ENCODE results near the gene CEP162. TPM values are rescaled to one million over a fixed set of nuclear protein-coding genes. Genes with fewer than 3 reads are reported as not detected.

The CEP162 gene
- total RNA-seq, 2 experiments from 2014 or later = 4.9 to 5.4 TPM

GRCh38 chr6:84182001-84182400, 45.4 kb downstream of the CEP162 start:
- ChIA-PET CTCF (no interaction called here), POLR2A (no interaction called here)
- no peak for ATAC-seq
- Mint-ChIP-seq H3K4me3 (no peak overlapping the region), H3K27ac (no peak overlapping the region), H3K9me3 (no peaks in the 10 kb centered on the region), H3K27me3 (no peaks in the 10 kb centered on the region), H3K36me3 (ENCODE audit: low read depth) (peaks cover 20% of the 10 kb centered on the region), H3K4me1 (ENCODE audit: low read depth) (no peaks in the 10 kb centered on the region)
- intact Hi-C loops (cut with micrococcal nuclease) = no loop called here
- TF ChIP-seq CTCF (IDR thresholded peaks at IDR 0.05) = no peak
- DNase-seq = no peak

- H3K9me3 Mint-ChIP-seq = no peaks in the 10 kb centered on the region
- no peaks in the 10 kb centered on the region for H3K4me1 Mint-ChIP-seq (ENCODE audit: low read depth)
- no peak for ATAC-seq
- intact Hi-C loops (cut with micrococcal nuclease) = no loop called here
- no peak overlapping the region for H3K27ac Mint-ChIP-seq
- peaks cover 26% of the 10 kb centered on the region for H3K36me3 Mint-ChIP-seq (ENCODE audit: low read depth)
- POLR2A ChIA-PET = no interaction called here
- no peaks in the 10 kb centered on the region for H3K27me3 Mint-ChIP-seq
- CTCF ChIA-PET = no interaction called here
- no peak for DNase-seq
- H3K4me3 Mint-ChIP-seq = no peak overlapping the region
- no peak for TF ChIP-seq CTCF (IDR thresholded peaks at IDR 0.05)
Measured at GRCh38 chr6:84177241-84177640, 50.2 kb downstream of the CEP162 start.

- H3K36me3 Mint-ChIP-seq (ENCODE audit: low read depth) = peaks cover 16% of the 10 kb centered on the region
- H3K9me3 Mint-ChIP-seq = no peaks in the 10 kb centered on the region
- no peak overlapping the region for H3K27ac Mint-ChIP-seq
- no peaks in the 10 kb centered on the region for H3K4me1 Mint-ChIP-seq (ENCODE audit: low read depth)
- intact Hi-C loops (cut with micrococcal nuclease) = no loop called here
- ATAC-seq (no peak), DNase-seq (no peak)
- ChIA-PET CTCF (no interaction called here), POLR2A (interaction anchor here (0.7 kb wide), 1 partner anchor 55 kb away, joined by 3 read pairs; the partner anchor contains the start of gene CEP162)
- no peaks in the 10 kb centered on the region for H3K27me3 Mint-ChIP-seq
- no peak for TF ChIP-seq CTCF (IDR thresholded peaks at IDR 0.05)
- no peak overlapping the region for H3K4me3 Mint-ChIP-seq
Measured at GRCh38 chr6:84172574-84172973, 54.9 kb downstream of the CEP162 start.

- CTCF ChIA-PET = no interaction called here
- TF ChIP-seq CTCF (IDR thresholded peaks at IDR 0.05) = no peak
- Mint-ChIP-seq H3K4me3 (no peak overlapping the region), H3K36me3 (ENCODE audit: low read depth) (peaks cover 16% of the 10 kb centered on the region), H3K9me3 (no peaks in the 10 kb centered on the region), H3K4me1 (ENCODE audit: low read depth) (no peaks in the 10 kb centered on the region), H3K27ac (no peak overlapping the region), H3K27me3 (no peaks in the 10 kb centered on the region)
- ATAC-seq (no peak), DNase-seq (no peak)
- POLR2A ChIA-PET = no interaction called here
- intact Hi-C loops (cut with micrococcal nuclease) = no loop called here
Measured at GRCh38 chr6:84172080-84172479, 55.4 kb downstream of the CEP162 start.

GRCh38 chr6:84167457-84167856, 60.0 kb downstream of the CEP162 start:
- Mint-ChIP-seq H3K4me1 (ENCODE audit: low read depth) (no peaks in the 10 kb centered on the region), H3K36me3 (ENCODE audit: low read depth) (peaks cover 22% of the 10 kb centered on the region), H3K27ac (no peak overlapping the region), H3K9me3 (no peaks in the 10 kb centered on the region), H3K4me3 (no peak overlapping the region), H3K27me3 (no peaks in the 10 kb centered on the region)
- CTCF ChIA-PET = no interaction called here
- POLR2A ChIA-PET = no interaction called here
- DNase-seq (no peak), ATAC-seq (no peak)
- intact Hi-C loops (cut with micrococcal nuclease) = no loop called here
- no peak for TF ChIP-seq CTCF (IDR thresholded peaks at IDR 0.05)
